ENCODE results near the gene NOX3.

The NOX3 gene

DNA sequence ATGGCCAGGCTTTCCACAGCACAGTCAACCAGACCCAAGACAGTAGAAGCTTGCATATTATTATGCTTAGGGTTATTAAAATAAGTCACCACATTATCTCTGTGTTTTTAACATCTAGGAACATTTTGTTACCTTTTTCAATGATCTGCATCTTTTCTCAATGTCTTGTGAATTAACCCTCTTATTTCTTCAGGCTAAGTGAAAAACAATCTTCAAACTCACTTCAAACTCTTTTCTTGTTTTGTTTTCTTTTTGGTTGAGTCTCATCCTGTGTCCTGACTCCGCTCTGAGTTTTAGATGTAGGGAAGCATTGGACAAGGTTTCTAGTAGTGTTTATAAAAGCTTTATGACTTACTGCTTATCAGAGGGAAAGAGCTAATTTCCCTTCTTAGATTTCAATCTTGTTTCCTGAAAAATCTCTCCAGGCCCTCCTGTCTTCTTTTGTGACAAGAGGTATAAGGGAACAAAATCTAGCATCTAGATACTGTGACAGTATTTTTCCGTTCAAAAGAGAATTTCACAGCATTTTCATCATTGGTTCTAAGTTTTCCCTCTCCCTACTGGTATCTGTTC is 26.2 kb downstream of the NOX3 start:
- no peak for DNase-seq

DNA sequence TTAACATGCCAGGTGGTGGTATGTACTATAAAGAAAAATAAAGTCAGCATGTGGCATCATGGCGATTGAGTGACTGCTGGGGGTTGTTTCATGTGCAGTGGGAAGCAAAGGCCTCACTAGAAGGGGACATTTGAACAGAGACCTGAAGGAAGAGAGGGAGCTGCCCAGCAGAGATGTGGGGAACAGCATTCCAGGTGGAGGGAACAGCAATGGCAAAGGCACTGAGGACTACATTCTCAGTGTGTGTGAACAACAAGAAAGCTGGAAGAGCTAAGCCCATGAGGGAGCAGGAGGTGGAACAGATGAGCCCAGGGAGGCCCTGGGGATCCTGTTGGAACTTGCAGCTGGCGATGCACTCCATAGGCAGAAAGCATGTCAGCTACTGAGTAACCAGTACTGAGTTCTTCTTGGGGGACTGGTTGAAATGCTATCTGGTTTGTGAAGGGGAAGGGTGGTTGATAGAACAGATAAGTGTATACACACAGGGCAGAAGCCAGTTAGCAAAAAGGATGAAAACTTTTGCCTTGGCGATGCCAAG is 29.2 kb downstream of the NOX3 start:
- no peak for DNase-seq

DNA sequence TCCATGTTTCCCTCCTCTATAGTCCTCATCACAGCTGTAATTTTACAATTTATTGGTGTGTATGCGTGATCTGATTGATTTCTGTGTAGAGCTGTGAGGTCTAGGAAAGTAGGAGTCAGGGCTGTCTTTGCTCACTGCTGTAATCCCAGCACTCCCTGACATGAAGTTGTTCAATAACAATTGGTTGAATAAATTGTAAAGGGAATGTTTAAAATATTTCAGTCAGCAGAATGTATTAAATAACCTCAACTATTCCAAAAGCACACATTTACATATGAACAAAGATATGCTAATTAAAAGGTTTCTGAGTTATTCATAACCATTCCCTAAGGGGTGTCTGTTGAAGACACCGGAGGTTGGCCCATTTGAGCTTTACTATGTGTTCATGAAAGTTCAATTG is 31.5 kb downstream of the NOX3 start:
- DNase-seq = no peak

DNA sequence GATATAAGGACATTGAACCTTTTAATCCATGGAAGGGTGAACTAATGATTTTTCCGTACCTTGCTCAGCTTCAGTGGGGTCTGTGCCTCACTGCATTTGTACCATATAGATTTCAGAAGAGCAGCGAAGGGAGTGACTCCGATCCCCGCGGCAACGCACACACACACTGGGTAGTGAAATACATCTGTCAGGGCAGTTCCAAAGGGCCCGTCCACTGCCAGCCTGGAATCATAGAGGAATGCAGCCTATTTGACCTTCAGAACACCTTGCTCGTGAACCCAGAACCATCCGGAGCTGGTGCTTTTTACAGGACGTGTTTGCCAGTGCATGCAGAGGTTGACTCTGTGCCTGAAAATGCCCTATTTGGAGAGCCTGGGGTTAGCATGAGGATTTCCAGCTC is 33.0 kb downstream of the NOX3 start:
- DNase-seq = no peak

DNA sequence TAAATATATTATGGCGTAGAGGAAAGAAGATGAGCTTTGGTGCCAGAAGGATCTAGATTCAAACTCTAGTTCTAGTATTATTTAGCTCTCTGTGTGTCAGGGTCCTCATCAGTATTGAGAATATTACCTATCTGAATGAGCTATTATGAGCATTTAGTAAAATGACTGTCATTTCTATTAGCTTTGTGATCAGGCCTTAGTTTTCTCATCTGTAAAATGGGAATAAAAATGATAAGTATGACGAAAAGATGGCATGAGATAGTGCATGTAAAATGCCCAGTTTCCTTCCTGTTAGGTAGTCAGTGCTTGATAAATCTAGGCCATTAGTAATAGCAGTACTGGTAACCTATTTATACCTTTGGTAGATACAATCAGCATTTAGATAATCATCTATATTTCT is 35.1 kb downstream of the NOX3 start:
- DNase-seq = no peak

DNA sequence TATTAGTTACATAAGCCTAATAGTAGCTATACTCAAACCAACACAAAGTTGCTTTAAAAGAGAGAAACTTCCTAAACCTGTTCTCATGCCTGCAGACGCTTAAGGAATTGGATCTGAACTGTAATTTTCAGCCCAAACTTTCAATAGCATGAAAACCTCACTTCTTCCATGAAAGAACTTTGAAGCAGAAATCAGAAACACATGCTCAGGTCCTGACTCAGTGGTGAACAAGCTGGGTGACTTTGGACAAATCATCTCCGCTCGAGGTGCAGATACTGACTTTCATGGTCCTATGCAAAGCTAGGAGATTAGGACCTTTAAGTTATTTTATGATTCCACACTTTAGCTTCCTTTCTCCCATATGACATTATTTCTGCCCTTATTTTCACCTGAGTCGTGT is 36.5 kb downstream of the NOX3 start:
- no peak for DNase-seq

DNA sequence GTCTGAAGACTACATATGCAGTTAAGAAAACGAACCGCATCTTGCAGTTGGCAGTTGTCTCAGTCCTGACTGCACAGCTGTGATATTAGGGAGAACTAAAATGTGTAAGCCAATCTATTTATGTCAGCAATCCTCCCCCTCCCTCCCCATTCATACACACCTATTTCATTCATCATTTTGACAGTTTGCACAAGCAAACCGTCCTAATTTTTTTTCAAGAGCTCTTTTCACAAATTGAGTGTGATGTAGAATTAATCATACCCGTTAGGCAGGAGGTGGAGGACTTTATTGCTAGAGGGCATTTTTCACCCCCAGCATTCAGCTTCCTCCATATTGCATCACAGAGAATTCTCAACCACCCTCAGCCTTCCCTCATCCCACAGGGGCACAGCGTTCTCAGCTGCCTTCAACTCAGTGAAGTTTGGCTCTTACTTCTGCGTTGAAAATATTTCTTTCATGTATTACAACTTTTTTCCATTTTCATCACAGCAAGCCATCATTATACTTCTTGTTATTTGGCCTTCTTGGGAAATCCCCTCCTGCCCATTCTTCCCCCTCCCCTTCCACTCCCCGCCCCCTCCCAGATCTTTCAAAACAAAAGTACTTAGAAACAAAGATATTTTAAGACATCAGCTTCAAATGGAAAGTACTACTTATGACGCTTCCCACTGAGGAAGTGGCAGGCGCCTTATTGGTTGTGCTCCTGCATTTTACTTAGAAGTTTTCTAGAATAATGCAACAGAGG is 37.5 kb downstream of the NOX3 start:
- peak; percentile 19 for DNase-seq

DNA sequence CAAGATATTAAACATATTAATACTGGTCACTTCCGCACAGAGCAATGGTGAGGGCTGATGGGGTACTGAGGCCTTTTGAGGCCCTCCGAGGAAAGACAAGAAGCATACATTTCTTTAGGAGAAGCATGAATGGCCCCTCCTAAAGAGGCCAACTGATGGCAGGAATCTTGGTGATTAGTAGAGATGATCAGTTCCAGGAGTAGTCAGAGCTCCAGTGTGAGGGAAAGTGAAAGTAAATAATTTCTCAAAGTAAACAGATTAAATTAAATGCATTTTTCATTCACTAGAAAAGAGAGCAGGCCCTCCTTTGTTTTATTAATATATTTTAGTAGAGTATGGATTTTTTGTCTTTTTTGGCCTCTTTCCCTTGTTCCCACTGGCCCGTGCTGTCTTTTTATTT is 38.2 kb downstream of the NOX3 start:
- no peak for DNase-seq

DNA sequence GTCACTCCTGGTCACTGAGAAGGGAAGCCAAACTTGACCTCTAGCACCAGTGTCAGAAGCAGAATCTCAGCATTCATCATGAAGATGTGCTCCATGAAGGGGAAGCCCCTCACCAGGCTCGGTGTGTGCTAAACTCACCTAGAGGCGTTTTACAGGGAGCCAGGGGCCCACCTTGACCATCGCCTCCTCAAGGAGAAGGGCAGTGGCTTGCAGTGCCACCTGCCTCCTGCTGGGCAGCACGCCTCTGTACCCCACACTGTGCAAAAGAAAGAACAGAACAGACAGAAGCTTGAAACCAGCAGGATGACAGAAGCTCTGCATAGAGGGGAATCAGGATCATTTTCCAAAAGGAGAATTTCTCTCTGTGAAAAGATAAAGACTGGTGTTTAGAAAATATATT is 39.7 kb downstream of the NOX3 start:
- DNase-seq = no peak

DNA sequence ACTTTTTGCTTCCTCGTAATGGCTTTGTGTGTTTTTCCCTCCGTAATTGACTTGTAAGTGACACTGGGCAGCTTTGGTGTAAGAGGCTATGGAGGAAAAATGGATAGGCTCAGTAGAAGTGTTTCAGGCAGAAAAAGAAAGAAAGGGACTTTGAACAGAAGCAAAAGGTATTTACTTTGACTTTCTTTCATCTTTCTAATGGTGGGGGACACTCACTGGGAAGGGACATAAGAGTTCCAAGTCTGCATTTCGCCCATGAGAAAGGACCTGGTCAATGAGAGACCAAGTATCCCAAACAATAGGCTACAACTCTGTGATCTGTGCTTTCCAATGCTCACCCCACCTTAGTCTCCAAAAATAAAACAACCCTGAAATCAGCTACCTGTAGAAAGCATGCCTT is 41.6 kb downstream of the NOX3 start:
- no peak for DNase-seq

DNA sequence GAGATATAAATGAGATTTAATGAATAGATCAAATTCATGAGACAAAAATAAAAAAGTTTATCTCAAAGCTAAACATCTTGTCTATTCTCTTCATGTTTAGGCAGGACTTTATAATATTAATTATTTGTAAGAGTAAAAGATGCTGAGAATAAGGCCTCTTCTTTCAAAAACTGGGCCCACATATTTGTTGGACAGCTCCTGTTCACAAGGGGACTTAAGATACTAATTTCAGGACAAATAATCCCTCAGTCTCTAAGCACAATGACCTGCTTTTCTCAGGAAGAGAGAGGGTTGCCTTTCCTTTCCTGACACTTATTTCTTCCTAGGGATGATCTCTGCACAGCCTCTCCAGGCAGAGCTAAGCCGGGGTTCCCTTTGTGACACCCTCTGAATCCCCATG is 43.3 kb downstream of the NOX3 start:
- no peak for DNase-seq

DNA sequence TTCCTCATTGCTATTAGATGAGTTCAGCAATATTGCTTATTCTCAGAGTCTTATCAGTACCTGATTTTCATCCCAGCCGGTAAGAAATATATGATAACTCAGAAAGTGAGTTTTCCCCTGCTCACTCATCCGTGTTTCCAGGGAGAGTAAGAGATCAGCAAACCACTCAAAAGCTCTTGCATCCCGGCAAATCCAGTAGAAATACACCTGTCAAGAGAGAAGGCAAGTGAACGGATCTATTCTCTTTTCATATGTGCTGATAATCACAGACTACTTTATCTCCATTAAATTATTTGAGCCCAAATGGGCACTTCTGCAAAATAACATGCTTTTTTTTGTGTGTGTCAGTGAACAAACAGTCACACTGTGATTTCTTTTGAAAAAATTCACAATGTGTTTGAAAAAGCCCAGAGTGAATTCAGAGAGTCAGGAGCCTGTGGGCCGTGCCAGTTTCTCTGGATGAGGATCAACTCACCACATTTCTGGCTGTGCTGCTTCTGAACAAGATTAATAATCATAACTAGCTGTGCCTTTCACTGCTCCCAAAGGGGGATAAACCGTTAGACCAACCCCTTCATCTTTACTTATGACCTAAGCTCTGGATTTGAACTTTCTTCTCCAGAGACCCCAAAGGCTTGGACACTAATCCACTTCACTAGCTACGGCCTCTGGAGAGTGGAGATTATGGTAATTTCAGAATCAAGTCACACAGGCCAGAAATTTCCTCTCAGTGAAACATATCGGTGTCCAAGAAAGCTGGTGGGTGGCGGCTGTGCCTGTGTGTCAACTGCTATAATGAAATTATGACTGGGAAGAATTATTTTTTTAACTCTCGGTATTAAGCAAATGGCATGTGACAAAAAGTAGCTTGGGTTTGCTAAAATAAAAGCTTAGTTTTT is 44.2 kb downstream of the NOX3 start:
- DNase-seq = peak; percentile 19

DNA sequence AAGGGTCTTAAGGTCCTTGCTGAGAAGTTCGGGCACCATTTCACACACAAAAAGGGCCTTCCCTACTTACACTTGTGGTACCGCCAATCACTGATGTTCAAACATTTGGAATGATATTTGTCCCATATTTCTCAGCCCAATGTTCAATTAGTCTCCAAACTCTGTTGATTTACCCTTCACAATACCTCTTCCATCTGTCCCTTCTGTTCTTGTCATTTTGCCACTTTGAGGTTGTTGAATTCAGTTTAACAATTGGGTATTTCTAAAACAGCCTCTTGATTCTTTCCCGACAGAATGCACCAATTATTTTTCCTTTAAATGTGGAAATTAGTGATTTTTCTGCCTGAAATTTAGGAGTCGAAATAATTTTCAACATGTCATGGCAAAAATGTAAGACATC is 46.2 kb downstream of the NOX3 start:
- no peak for DNase-seq

DNA sequence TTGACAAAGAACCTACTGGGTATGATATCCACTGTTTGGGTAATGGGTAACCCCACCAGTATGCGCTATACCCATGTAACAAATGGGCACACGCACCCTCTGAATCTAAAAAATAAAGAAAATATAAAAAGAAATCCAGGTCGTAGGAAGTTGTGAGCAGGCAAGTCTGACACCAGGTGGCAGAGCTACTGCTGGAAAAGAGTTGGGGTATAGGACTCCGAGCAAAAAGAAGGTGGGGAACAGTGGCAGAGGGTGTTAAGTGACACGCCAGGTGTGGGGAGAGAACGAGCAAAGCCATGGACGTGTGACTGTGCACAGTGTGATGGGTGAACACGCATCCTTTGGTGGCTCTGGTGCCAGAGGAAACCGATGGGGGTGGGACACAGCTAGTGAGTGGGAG is 46.7 kb downstream of the NOX3 start:
- DNase-seq = no peak

DNA sequence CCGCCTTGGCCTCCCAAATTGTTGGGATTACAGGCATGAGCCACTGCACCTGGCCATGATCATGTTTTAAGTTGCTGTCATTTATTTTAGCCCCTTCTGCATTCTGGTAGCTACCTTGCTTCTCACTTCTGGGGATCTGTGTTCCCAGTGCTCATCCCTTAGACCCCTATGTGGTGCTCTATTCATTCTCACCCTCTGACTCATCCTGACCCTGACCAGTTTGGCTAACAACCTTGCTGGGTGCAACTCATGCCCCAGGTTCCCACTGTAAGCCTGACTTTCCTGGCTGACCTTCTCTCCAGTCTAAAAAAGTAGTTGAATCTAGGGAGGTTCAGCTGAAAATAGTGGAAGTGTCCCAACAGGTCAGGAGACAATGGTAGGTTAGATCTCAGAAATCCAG is 47.4 kb downstream of the NOX3 start:
- no peak for DNase-seq

DNA sequence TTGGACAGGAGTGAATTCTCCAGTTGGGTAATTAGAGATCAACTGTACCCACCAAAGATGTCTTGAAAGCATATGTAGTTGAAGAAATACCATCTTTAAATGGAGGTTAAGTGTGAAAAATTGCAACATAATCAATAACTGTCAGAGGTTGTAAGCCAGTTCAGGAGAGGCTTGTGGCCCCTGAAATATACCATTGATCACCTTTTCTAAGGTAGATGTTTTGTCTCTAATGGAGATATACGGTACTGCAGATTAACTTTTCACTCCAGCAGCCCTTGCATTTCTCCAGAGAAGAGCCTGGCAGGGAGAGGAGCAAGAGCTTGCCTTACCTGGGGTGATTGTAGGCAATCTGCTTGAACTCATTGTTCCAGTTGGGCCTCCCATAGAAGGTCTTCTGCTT is 48.8 kb downstream of the NOX3 start:
- DNase-seq = no peak

DNA sequence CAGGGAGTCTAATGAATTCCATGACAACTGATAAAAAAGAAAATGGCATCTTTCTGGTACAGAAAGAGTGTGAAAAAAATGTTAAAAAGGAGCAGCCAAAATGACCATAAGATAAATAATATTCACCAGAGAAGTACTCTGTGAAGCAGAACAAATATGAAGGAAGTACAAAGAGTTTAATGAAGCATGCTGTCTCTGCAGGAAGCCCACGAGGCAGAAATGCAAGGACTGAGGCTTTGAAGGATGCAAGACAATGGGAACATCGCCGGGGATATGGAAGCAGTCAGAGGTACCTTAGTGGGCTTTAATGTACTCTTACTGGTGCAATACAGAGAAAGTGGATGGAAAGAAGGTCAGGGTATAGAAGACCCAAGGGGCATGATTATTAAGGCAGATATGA is 50.7 kb downstream of the NOX3 start:
- DNase-seq = no peak

DNA sequence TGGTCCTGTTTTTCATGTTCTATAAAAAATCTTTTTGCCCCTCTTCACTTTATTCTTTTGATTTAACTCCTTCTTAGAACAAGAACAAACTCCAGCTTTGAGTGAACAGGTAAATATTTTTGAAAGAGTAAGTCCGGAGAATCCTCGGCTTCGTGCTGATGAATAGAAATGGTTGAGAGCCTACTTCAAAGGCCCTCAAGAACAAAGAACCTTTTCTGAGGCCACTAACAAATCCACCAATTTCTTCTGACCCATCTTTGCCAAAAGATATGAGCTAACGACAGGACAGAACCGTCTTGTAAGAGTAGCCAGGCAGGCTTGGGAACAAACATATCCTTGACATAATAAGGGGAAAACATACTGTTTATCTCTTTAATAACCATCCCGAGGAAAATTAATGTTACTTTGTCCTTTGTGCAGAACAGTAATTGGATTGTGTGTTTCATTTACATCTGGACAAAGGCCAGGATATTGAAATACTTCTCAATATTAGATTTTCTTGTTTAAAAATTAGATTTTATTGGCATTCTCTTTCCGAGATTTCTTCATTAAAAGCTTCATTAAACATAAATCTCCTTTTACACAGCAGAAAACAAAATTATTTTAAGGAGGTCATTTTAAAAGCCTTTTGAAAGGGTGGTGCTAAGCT is 52.9 kb downstream of the NOX3 start:
- DNase-seq = no peak

DNA sequence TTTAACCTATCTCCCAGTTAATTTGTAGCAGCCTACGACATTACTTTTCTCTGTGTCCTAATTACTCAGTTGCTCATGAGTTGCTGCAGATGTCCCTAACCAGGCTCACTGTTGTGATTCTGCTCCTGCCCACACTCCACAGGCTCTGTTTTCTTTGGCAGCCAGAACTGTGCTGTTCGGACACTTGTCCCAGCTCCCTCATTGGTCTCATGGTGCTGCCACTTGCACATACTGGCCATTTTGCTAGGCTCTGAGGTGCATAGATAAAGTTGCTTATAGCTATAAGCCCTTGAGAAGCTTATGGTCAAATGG is 55.0 kb downstream of the NOX3 start:
- no peak for DNase-seq

DNA sequence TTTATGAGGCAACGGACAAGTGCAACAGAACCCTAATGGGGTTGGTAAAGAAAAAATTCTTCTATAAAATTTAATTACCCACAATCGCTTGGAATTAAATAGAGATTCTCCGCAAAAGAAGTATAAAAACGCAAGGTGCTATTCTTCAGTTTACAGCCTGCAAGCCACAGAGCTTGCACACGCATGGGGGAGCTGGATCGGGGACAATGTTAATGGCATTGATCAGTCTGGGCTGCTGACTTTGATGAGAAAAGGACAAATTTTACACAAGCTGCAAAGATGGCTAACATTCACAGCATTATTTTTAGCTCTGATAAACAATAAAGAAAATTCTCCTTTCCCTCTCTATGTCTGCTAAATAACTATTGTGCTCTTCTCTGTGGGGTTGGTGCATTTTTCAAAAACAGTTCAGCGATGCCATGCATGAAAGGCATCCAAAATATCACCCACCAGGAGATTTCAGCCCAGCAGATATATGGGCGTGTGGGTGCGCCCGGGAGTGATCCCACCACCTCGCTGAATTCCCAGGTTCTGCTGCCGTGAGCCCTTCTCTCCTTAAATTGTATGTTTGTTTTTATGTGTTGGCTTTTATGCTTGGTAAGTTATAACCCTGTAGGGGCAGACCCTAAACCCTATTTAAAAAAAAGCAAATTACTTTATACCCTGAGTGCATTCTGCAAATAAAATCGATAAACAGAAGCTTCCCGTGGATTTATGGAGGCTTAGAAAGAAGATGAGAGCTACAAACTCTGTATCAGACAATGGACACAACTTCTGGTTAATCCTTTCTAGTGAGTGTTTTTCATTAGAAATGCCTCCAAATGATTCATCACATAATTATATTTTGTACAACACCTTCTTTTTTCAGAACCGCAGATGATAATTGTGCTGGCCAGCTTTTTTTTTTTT is 55.6 kb downstream of the NOX3 start:
- no peak for DNase-seq

DNA sequence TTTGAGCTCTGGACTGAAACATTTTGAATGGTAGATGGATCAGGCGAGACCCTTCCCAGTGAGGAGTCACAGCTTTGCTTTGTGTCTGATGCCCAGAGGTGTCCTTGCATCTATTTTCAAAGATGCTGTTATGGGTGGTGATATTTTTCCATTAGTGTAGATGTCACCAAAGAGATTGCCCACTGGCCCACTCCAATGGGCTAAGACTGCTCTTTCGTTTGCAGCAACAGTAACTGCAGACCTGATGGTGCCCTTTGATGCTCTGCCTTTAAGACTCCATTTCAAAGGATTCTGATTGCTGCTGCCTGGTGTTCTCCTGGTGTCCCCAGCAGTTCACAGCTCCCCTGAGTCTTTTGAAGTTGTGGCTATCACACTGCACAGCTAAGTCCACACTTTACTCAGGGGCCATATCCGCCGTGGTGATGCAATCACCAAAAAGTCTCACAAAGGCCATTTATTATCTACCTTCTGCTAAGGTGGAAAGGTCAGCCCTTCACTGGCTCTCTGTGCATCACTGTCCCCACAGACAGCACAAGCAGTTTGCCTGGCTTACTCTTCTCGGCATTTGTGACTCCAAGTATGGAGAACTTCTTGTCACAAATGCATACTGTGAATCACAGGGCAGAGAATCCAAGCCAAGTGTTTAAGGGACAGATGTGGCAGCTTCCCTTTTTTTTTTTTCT is 56.4 kb downstream of the NOX3 start:
- no peak for DNase-seq

DNA sequence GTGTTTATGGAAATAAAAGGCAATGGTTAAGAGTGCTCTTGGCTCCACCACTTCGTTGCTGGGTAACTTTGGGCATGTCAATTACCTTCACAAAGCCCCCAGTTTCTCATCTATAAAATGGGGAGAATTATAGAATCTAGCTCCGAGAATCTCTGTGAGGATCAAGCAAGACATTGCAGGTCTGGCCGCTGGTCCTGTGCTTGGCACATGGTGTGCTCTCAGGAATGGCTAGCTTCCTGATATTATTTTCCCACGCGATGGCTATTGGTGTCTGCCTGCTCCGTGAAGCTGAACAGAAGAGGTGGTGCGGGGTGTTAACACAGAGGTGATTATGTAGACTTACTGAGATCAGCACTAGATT is 57.0 kb downstream of the NOX3 start:
- DNase-seq = no peak

All from NCI-H345 (cell line).